CD14-positive monocyte (primary cell): ENCODE data around the gene CUX1. TPM values are rescaled to one million over a fixed set of nuclear protein-coding genes. Genes with fewer than 3 reads are reported as not detected.
A peak's percentile ranks its signal among the peaks of the same experiment; 100 is the strongest.

Experiments
- DNase-seq, 3 donors: peaks; one replicate each; pipeline ENCODE4 v3.0.0-alpha.2; 2011 to 2022
- H2AFZ ChIP-seq: 2 replicates; pipeline ENCODE4 v1.6.0; 2012; ENCODE audit warnings: mild to moderate bottlenecking, low read depth, low read length, inconsistent platforms; ENCODE audit not compliant: insufficient read depth, poor library complexity, severe bottlenecking
- H3K27ac ChIP-seq, 2 donors: 1 replicate in 1 of 2; 2 replicates in 1 of 2; pipeline ENCODE4 v1.5.1; 2012 to 2013; ENCODE audit warnings: low read length in 2 of 2, control low read depth in 1 of 2, inconsistent platforms in 1 of 2, low read depth in 1 of 2, mild to moderate bottlenecking in 1 of 2
- H3K27me3 ChIP-seq, 2 donors: one replicate each; pipeline versions ENCODE4 v1.6.0 to v1.6.1; 2011 to 2013; ENCODE audit warnings: low read length in 2 of 2; ENCODE audit not compliant: control insufficient read depth in 2 of 2, insufficient read depth in 2 of 2
- H3K36me3 ChIP-seq, 2 donors: replicated peaks in 1 of 2; 1 replicate in 1 of 2; 2 replicates in 1 of 2; pipeline versions ENCODE4 v1.5.1 to v1.6.1; 2012 to 2013; ENCODE audit warnings: low read length in 2 of 2, control low read depth in 1 of 2, inconsistent platforms in 1 of 2, mild to moderate bottlenecking in 1 of 2; ENCODE audit not compliant: insufficient read depth in 2 of 2, control insufficient read depth in 1 of 2
- H3K4me1 ChIP-seq, 2 donors: 1 replicate in 1 of 2; 2 replicates in 1 of 2; pipeline versions ENCODE4 v1.5.1 to v1.6.1; 2012 to 2013; ENCODE audit warnings: low read length in 2 of 2, control low read depth in 1 of 2, inconsistent platforms in 1 of 2, mild to moderate bottlenecking in 1 of 2, moderate library complexity in 1 of 2; ENCODE audit not compliant: insufficient read depth in 2 of 2, control insufficient read depth in 1 of 2
- H3K4me2 ChIP-seq: replicated peaks from 2 replicates; pipeline ENCODE3; 2012; ENCODE audit warnings: low read length, moderate library complexity, mild to moderate bottlenecking; ENCODE audit not compliant: poor library complexity, severe bottlenecking; ENCODE audit errors: extremely low read depth
- H3K4me3 ChIP-seq, 3 experiments: fragments of 200-600 bp in 1 of 3; sonication (generic) in 1 of 3; replicated peaks in 1 of 3; 1 replicate in 2 of 3; 2 replicates in 1 of 3; pipeline ENCODE4 v1.5.1; 2011 to 2013; ENCODE audit warnings: low read length in 3 of 3, mild to moderate bottlenecking in 3 of 3, control low read depth in 2 of 3, low read depth in 2 of 3, inconsistent platforms in 1 of 3, moderate library complexity in 1 of 3
- H3K79me2 ChIP-seq: 2 replicates; pipeline ENCODE4 v1.6.0; 2012; ENCODE audit warnings: mild to moderate bottlenecking, control low read depth, inconsistent platforms, low read length, moderate library complexity; ENCODE audit not compliant: insufficient read depth
- H3K9ac ChIP-seq: 2 replicates; pipeline ENCODE4 v1.6.0; 2017; ENCODE audit warnings: low read length, mild to moderate bottlenecking; ENCODE audit not compliant: insufficient read depth, poor library complexity, severe bottlenecking
- H3K9me3 ChIP-seq, 2 donors: replicated peaks in 1 of 2; 1 replicate in 1 of 2; 2 replicates in 1 of 2; pipeline versions ENCODE4 v1.5.1 to v1.6.1; 2012 to 2013; ENCODE audit warnings: low read length in 2 of 2, control low read depth in 1 of 2; ENCODE audit not compliant: control insufficient read depth in 1 of 2, insufficient read depth in 1 of 2
- H4K20me1 ChIP-seq: 2 replicates; pipeline ENCODE4 v1.6.0; 2012; ENCODE audit warnings: mild to moderate bottlenecking, low read length, control low read depth, moderate library complexity; ENCODE audit not compliant: insufficient read depth
- H3K27ac Mint-ChIP-seq, 7 donors: one replicate each; pipeline ENCODE4 v1.8.0; 2020; ENCODE audit warnings: mild to moderate bottlenecking in 7 of 7, mixed read lengths in 7 of 7, moderate library complexity in 6 of 7, inconsistent platforms in 2 of 7
- H3K27me3 Mint-ChIP-seq, 3 donors: one replicate each; pipeline ENCODE4 v1.8.0; 2021 to 2022; ENCODE audit warnings: low read depth in 3 of 3, mild to moderate bottlenecking in 3 of 3, mixed read lengths in 3 of 3, moderate library complexity in 3 of 3, inconsistent platforms in 1 of 3
- H3K36me3 Mint-ChIP-seq, 2 donors: one replicate each; pipeline ENCODE4 v1.8.0; 2020; ENCODE audit warnings: mixed read lengths in 2 of 2, inconsistent platforms in 1 of 2, mild to moderate bottlenecking in 1 of 2
- H3K4me1 Mint-ChIP-seq: one replicate; pipeline ENCODE4 v1.8.0; 2020; ENCODE audit warnings: mild to moderate bottlenecking, mixed read lengths
- H3K4me3 Mint-ChIP-seq, 2 donors: one replicate each; pipeline ENCODE4 v1.8.0; 2020; ENCODE audit warnings: mild to moderate bottlenecking in 2 of 2, mixed read lengths in 2 of 2, moderate library complexity in 1 of 2
- H3K9me3 Mint-ChIP-seq, 7 donors: one replicate each; pipeline ENCODE4 v1.8.0; 2020 to 2022; ENCODE audit warnings: mixed read lengths in 7 of 7, mild to moderate bottlenecking in 6 of 7, moderate library complexity in 6 of 7, inconsistent platforms in 2 of 7
- WGBS: methylation state at CpG from one replicate; pipeline ENCODE4 v1.1.5; 2013; ENCODE audit warnings: missing lambda C conversion rate; ENCODE audit not compliant: insufficient coverage; 5-methylcytosine and 5-hydroxymethylcytosine counted together
- intact Hi-C, 2 donors: fragments of 100-400 bp; cut with micrococcal nuclease; formaldehyde crosslinking; loops; one replicate each; pipeline versions ENCODE4 v1.15.0 to v1.15.1; 2023
- polyA plus RNA-seq, 3 donors: library from polyadenylated mRNA; depleted of rRNA in 1 of 3; unstranded in 2 of 3; stranded (reverse) in 1 of 3; fragments of 300-500 nt in 2 of 3; fragments of >200 nt in 1 of 3; fragmentation: Illumina TruSeq in 2 of 3; gene quantifications; 1 replicate in 2 of 3; 2 replicates in 1 of 3; pipeline ENCODE4 v1.2.3, GENCODE V29; 2012 to 2021
- TF ChIP-seq, protein P1 (sequence below): fragments of 200-600 bp; IDR thresholded peaks from one replicate; pipeline ENCODE4 v1.8.0; 2022; ENCODE audit warnings: antibody characterized with exemption, mild to moderate bottlenecking

CUX1 gene
- polyA plus RNA-seq, 3 donors: 17.6 to 38.0 (median 28.0) TPM

DNA sequence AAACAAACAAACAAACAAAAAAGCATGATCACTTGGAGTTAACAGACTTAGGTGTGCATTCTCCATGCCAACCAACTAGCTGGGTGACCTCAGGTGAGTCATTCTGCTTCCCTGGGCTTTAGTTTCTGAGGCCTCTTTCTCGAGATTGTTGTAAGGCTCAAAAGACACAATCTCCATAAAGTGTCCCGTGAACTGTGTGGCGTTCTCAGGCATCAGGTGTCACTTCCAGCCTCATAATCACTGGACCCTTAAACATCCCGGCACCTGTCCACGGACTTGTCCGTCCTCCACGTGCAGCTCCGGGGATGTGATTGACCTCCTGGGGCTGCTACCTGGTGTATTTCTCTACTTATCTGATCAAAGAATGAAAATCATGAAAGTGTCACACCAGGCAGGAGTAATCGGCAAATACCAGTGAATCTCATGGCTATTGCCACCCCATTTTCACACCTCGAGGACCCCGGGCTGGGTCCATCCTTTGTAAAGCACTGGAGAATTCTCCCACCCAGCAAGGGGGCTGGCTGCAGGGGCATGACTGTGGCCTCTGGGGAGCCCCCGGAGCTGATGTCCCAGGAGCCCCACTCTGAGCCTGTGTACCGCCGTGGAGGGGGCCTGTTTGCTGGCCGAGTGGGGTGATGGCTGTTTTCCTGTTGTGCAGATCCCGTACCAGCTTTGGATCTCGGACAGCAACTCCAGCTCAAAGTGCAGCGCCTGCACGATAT, 279.4 kb downstream of the CUX1 start:
- intact Hi-C loops: no loop called here
- H4K20me1 ChIP-seq: peaks cover 64% of the 10 kb centered on the region
- H3K79me2 ChIP-seq: peaks cover 7% of the 10 kb centered on the region
- Mint-ChIP-seq H3K4me1 (peaks cover 4% of the 10 kb centered on the region), H3K9me3 (no peaks in the 10 kb centered on the region), H3K27ac (peak overlapping the region in 1 of 7 donors; percentile 3), H3K4me3 (no peak overlapping the region), H3K36me3 (peaks cover 55 to 81% of the 10 kb centered on the region in 2 donors), H3K27me3 (no peaks in the 10 kb centered on the region)
- no peak overlapping the region for H2AFZ ChIP-seq
- 98% methylated on average over 10 of the region's 19 CpGs for WGBS
- peaks cover 40 to 75% of the 10 kb centered on the region in 2 donors for H3K36me3 ChIP-seq
- H3K27me3 ChIP-seq: no peaks in the 10 kb centered on the region
- TF ChIP-seq, protein P1, sequence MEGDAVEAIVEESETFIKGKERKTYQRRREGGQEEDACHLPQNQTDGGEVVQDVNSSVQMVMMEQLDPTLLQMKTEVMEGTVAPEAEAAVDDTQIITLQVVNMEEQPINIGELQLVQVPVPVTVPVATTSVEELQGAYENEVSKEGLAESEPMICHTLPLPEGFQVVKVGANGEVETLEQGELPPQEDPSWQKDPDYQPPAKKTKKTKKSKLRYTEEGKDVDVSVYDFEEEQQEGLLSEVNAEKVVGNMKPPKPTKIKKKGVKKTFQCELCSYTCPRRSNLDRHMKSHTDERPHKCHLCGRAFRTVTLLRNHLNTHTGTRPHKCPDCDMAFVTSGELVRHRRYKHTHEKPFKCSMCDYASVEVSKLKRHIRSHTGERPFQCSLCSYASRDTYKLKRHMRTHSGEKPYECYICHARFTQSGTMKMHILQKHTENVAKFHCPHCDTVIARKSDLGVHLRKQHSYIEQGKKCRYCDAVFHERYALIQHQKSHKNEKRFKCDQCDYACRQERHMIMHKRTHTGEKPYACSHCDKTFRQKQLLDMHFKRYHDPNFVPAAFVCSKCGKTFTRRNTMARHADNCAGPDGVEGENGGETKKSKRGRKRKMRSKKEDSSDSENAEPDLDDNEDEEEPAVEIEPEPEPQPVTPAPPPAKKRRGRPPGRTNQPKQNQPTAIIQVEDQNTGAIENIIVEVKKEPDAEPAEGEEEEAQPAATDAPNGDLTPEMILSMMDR: no peak
- no peak overlapping the region for H3K27ac ChIP-seq
- H3K9me3 ChIP-seq: no peaks in the 10 kb centered on the region
- H3K4me1 ChIP-seq: no peaks in the 10 kb centered on the region
- no peak overlapping the region for H3K4me2 ChIP-seq
- no peak overlapping the region for H3K9ac ChIP-seq
- no peak overlapping the region for H3K4me3 ChIP-seq
- no peak for DNase-seq

DNA sequence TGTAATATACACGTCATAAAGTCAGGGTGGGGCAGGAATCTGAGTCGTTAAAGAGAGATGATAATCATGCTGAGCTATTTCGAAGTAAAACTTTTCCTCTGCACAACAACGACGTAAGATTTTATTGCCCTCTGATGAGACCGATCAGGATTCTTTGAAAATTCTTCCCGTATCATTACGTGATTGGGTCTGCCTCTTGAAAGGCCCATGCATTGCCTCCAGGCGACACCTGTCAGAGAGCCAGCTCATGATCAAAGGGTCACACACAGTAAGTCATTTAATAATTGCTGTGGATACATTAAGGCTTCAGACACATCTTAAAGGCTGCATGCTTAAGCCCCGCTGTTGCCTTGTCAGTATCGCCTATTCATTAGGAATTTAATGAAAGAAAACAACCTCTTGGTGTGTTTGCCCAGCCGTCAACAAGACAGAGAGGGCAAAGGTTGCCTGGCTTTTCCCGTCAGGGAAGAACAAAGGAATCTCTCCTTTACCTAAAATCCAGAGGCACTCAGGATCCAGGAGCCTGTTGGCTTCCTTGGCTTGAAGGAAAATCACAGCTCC, 280.3 kb downstream of the CUX1 start:
- Mint-ChIP-seq H3K4me1 (peaks cover 4% of the 10 kb centered on the region), H3K4me3 (no peak overlapping the region), H3K36me3 (peaks cover 52 to 81% of the 10 kb centered on the region in 2 donors), H3K27me3 (no peaks in the 10 kb centered on the region), H3K27ac (peak overlapping the region in 4 of 7 donors; percentile 3 to 57 (median 41)), H3K9me3 (no peaks in the 10 kb centered on the region)
- no peak for DNase-seq
- no peaks in the 10 kb centered on the region for H3K4me1 ChIP-seq
- no peak overlapping the region for H3K4me3 ChIP-seq
- 96% methylated on average over 6 of the region's 13 CpGs for WGBS
- H3K9ac ChIP-seq: no peak overlapping the region
- H3K9me3 ChIP-seq: no peaks in the 10 kb centered on the region
- H3K79me2 ChIP-seq: peaks cover 6% of the 10 kb centered on the region
- peaks cover 48 to 78% of the 10 kb centered on the region in 2 donors for H3K36me3 ChIP-seq
- no peak overlapping the region for H3K4me2 ChIP-seq
- H4K20me1 ChIP-seq: peaks cover 56% of the 10 kb centered on the region
- H3K27ac ChIP-seq: peak overlapping the region in 1 of 2 donors; percentile 8
- intact Hi-C loops: no loop called here
- H2AFZ ChIP-seq: no peak overlapping the region
- TF ChIP-seq, protein P1: no peak
- H3K27me3 ChIP-seq: no peaks in the 10 kb centered on the region
